ENCODE measurements around the gene MSH6. TPM values are rescaled to one million over a fixed set of nuclear protein-coding genes. Genes with fewer than 3 reads are reported as not detected.

MSH6 gene
- total and polyA plus RNA-seq, 9 of the 15 experiments (the other 6 are each of a cell fraction or from before 2014, with no cell fraction given) = 15.3 to 147 (median 80.5) TPM

DNA sequence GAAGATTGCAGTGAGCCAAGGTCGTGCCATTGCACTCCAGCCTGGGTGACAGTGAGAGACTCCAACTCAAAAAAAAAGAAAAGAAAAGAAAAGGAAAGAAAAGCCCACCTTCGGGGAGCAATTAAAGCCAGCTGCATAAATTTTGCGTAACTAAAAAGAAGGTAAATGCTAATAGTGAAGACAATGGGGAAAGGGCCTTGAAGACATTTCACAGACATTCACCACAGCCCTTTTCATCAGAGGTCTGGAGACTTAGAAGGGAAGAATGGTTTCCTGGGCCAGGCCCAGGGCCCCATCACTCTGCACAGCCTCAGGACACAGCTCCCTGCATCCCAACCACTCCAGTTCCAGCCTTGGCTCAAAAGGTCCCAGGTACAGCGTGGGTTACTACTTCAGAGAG, 35.1 kb upstream of the MSH6 start:
- Histone ChIP-seq H3K27me3 (ENCODE audit: control insufficient read depth in 2 of 2, insufficient read depth in 2 of 2, low read length in 2 of 2) (peaks cover 0 to 15% of the 10 kb centered on the region in 2 experiments; a peak in 4 of 5 replicates), H3K4me1 (replicated peaks in 1 of 2; ENCODE audit: control insufficient read depth in 2 of 2, insufficient read depth in 2 of 2, low read length in 2 of 2) (no peaks in the 10 kb centered on the region), H3K9me3 (replicated peaks; ENCODE audit: control insufficient read depth, insufficient read depth, low read depth, low read length) (no peaks in the 10 kb centered on the region), H4K20me1 (replicated peaks; ENCODE audit: control insufficient read depth, insufficient read depth, low read length) (no peaks in the 10 kb centered on the region), H3K79me2 (ENCODE audit: control insufficient read depth, insufficient read depth, low read length) (no peaks in the 10 kb centered on the region), H3K36me3 (ENCODE audit: control insufficient read depth, insufficient read depth, low read length) (no peaks in the 10 kb centered on the region), H3K4me3 (no peak overlapping the region), H2AFZ (ENCODE audit: low read depth, low read length) (no peak overlapping the region), H3K4me2 (ENCODE audit: insufficient read depth, low read length) (no peak overlapping the region), H3K27ac (ENCODE audit: extremely low read depth, low read depth, low read length) (no peak overlapping the region), H3K9ac (ENCODE audit: insufficient read depth in 1 of 2, low read depth in 2 of 2, low read length in 2 of 2) (no peak overlapping the region), H3K9me1 (ENCODE audit: control insufficient read depth, insufficient read depth, low read length) (no peaks in the 10 kb centered on the region)
- intact Hi-C loops (cut with micrococcal nuclease) (no loop called here), in situ Hi-C loops (cut with MboI) (no loop called here)
- DNase-seq (ENCODE audit: extremely low read depth in 1 of 4, low spot score in 3 of 4) = no peak
- ATAC-seq = no peak
- no peak for FAIRE-seq
- ChIA-PET CTCF (ENCODE audit: low intra/inter-chr PET ratio) (no interaction called here), POLR2A (no interaction called here)
- no TSS peak for BruUV-seq (replicated peaks)
- TF ChIP-seq ZNF316 (IDR thresholded peaks at IDR 0.05) = no peak
- TF ChIP-seq, protein P1, sequence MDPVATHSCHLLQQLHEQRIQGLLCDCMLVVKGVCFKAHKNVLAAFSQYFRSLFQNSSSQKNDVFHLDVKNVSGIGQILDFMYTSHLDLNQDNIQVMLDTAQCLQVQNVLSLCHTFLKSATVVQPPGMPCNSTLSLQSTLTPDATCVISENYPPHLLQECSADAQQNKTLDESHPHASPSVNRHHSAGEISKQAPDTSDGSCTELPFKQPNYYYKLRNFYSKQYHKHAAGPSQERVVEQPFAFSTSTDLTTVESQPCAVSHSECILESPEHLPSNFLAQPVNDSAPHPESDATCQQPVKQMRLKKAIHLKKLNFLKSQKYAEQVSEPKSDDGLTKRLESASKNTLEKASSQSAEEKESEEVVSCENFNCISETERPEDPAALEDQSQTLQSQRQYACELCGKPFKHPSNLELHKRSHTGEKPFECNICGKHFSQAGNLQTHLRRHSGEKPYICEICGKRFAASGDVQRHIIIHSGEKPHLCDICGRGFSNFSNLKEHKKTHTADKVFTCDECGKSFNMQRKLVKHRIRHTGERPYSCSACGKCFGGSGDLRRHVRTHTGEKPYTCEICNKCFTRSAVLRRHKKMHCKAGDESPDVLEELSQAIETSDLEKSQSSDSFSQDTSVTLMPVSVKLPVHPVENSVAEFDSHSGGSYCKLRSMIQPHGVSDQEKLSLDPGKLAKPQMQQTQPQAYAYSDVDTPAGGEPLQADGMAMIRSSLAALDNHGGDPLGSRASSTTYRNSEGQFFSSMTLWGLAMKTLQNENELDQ (CRISPR knock-in tag; IDR thresholded peaks at IDR 0.05; ENCODE audit: borderline replicate concordance) = no peak
- TF ChIP-seq BRD9 (IDR thresholded peaks at IDR 0.05; ENCODE audit: low read depth, partially characterized antibody) = no peak
- TF ChIP-seq DACH1 (IDR thresholded peaks at IDR 0.05; ENCODE audit: partially characterized antibody) = no peak
- TF ChIP-seq, protein P2, sequence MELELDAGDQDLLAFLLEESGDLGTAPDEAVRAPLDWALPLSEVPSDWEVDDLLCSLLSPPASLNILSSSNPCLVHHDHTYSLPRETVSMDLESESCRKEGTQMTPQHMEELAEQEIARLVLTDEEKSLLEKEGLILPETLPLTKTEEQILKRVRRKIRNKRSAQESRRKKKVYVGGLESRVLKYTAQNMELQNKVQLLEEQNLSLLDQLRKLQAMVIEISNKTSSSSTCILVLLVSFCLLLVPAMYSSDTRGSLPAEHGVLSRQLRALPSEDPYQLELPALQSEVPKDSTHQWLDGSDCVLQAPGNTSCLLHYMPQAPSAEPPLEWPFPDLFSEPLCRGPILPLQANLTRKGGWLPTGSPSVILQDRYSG (tag; conservative IDR thresholded peaks at IDR 0.05; ENCODE audit: low read depth) = no peak
- 0% methylated on average over 4 of the region's 4 CpGs for WGBS (ENCODE audit: insufficient coverage, low coverage, missing lambda C conversion rate)
